ENCODE results near the gene KCNH8. TPM values are rescaled to one million over a fixed set of nuclear protein-coding genes. Genes with fewer than 3 reads are reported as not detected.
"Not testable (repeated sequence)": the region's sequence is repeated elsewhere in the genome, so short reads cannot be mapped to it uniquely, and the experiment has no call there.

Gene KCNH8
- total RNA-seq, 1 experiment from 2014 or later = not detected

DNA sequence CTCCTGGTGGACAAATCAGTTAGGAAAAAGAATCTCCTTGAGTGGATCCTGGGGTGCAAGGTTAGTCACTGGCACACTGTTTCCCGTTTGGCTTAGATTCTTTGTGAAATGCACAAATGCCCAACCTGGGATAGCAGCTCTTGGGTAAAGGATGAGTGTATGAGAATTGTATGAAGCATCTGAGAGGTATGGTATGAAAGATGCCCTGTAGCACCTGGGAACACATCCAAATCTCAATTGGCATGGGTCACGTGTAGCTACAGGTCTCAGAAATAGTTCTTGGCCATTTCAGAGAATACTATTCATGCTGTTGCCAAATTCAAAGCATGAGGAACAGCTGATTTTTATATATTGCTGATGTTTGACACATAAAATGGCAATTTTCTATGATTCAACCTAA lies 84.3 kb downstream of the KCNH8 start:
- Histone ChIP-seq H3K36me3 (ENCODE audit: control insufficient read depth, insufficient read depth, low read length) (no peaks in the 10 kb centered on the region), H3K27ac (ENCODE audit: low read length) (no peak overlapping the region), H3K4me1 (ENCODE audit: control insufficient read depth, insufficient read depth, low read length) (no peaks in the 10 kb centered on the region), H3K9me3 (ENCODE audit: control insufficient read depth, insufficient read depth, low read depth, low read length) (no peaks in the 10 kb centered on the region), H3K4me3 (ENCODE audit: low read depth in 2 of 2, low read length in 2 of 2) (no peak overlapping the region), H3K27me3 (ENCODE audit: control insufficient read depth, insufficient read depth, low read length) (no peaks in the 10 kb centered on the region)
- ChIA-PET POLR2A (no interaction called here), CTCF (no interaction called here)
- no TSS peak for BruUV-seq (replicated peaks)
- intact Hi-C loops (cut with micrococcal nuclease; ENCODE audit: unreplicated experiment) = no loop called here
- no peak for TF ChIP-seq SIN3A (IDR thresholded peaks at IDR 0.05; ENCODE audit: borderline replicate concordance, insufficient read depth, low read depth, low read length)
- no peak for DNase-seq (ENCODE audit: low read depth, low spot score)
- ATAC-seq = no peak
- in situ Hi-C loops (cut with HindIII; ENCODE audit: low pct_unique_long_range_greater_than_20kb, low sequenced_read_pairs) = no loop called here

DNA sequence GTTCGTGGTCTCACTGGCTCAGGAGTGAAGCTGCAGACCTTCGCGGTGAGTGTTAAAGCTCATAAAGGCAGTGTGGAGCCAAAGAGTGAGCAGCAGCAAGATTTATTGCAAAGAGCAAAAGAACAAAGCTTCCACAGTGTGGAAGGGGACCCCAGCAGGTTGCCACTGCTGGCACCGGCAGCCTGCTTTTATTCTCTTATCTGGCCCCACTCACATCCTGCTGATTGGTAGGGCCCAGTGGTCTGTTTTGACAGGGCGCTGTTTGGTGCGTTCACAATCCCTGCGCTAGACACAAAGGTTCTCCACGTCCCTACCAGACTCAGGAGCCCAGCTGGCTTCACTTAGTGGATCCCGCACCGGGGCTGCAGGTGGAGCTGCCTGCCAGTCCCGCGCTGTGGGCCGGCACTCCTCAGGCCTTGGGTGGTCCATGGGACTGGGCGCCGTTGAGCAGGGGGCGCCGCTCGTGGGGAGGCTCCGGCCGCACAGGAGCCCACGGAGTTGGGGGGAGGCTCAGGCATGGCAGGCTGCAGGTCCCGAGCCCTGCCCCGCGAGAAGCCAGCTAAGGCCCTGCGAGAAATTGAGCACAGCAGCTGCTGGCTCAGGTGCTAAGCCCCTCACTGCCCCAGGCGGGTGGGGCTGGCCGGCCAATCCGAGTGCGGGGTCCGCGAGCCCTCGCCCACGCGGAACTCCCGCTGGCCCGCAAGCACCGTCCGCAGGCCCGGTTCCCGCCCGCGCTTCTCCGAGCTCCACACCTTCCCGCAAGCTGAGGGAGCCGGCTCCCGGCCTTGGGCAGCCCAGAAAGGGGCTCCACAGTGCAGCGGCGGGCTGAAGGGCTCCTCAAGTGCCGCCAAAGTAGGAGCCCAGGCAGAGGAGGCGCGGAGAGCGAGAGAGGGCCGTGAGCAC lies 85.8 kb downstream of the KCNH8 start:
- H3K27ac ChIP-seq (ENCODE audit: low read length); BruUV-seq (replicated peaks); H3K9me3 ChIP-seq (ENCODE audit: control insufficient read depth, insufficient read depth, low read depth, low read length); in situ Hi-C loops (cut with HindIII; ENCODE audit: low pct_unique_long_range_greater_than_20kb, low sequenced_read_pairs); H3K4me1 ChIP-seq (ENCODE audit: control insufficient read depth, insufficient read depth, low read length); DNase-seq (ENCODE audit: low read depth, low spot score); H3K36me3 ChIP-seq (ENCODE audit: control insufficient read depth, insufficient read depth, low read length); CTCF ChIA-PET; POLR2A ChIA-PET; H3K4me3 ChIP-seq (ENCODE audit: low read depth in 2 of 2, low read length in 2 of 2); intact Hi-C loops (cut with micrococcal nuclease; ENCODE audit: unreplicated experiment); H3K27me3 ChIP-seq (ENCODE audit: control insufficient read depth, insufficient read depth, low read length); ATAC-seq: not testable (repeated sequence)

DNA sequence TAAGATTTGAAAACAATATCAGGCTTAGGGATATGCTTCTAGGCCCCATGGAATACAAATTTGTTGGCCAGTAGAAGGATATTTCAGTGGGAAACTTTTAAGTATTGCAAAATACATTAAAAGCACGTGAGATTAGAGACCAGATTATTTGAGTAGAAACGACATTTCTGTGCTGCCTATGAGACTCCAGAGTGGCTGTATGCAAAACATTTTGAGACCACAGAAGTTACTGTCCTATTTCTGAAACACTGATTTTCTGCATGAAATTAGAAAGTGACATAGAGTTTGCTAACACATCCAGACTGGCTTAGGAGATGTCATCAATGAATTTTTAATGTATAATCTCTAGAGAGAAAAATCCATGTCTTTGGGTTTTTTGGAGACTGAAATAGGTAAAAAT lies 99.8 kb downstream of the KCNH8 start:
- in situ Hi-C loops (cut with HindIII; ENCODE audit: low pct_unique_long_range_greater_than_20kb, low sequenced_read_pairs) (no loop called here), intact Hi-C loops (cut with micrococcal nuclease; ENCODE audit: unreplicated experiment) (no loop called here)
- POLR2A ChIA-PET = no interaction called here
- CTCF ChIA-PET = no interaction called here
- ATAC-seq = no peak
- no peak for DNase-seq (ENCODE audit: low read depth, low spot score)
- Histone ChIP-seq H3K9me3 (ENCODE audit: control insufficient read depth, insufficient read depth, low read depth, low read length) (no peaks in the 10 kb centered on the region), H3K36me3 (ENCODE audit: control insufficient read depth, insufficient read depth, low read length) (no peaks in the 10 kb centered on the region), H3K4me1 (ENCODE audit: control insufficient read depth, insufficient read depth, low read length) (no peaks in the 10 kb centered on the region), H3K27me3 (ENCODE audit: control insufficient read depth, insufficient read depth, low read length) (no peaks in the 10 kb centered on the region), H3K4me3 (ENCODE audit: low read depth in 2 of 2, low read length in 2 of 2) (no peak overlapping the region), H3K27ac (ENCODE audit: low read length) (no peak overlapping the region)
- TF ChIP-seq SIN3A (IDR thresholded peaks at IDR 0.05; ENCODE audit: borderline replicate concordance, insufficient read depth, low read depth, low read length) (no peak), TCF7L2 (IDR thresholded peaks at IDR 0.05; ENCODE audit: low read depth, low read length) (no peak)
- TF ChIP-seq, protein P1, sequence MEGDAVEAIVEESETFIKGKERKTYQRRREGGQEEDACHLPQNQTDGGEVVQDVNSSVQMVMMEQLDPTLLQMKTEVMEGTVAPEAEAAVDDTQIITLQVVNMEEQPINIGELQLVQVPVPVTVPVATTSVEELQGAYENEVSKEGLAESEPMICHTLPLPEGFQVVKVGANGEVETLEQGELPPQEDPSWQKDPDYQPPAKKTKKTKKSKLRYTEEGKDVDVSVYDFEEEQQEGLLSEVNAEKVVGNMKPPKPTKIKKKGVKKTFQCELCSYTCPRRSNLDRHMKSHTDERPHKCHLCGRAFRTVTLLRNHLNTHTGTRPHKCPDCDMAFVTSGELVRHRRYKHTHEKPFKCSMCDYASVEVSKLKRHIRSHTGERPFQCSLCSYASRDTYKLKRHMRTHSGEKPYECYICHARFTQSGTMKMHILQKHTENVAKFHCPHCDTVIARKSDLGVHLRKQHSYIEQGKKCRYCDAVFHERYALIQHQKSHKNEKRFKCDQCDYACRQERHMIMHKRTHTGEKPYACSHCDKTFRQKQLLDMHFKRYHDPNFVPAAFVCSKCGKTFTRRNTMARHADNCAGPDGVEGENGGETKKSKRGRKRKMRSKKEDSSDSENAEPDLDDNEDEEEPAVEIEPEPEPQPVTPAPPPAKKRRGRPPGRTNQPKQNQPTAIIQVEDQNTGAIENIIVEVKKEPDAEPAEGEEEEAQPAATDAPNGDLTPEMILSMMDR (IDR thresholded peaks at IDR 0.05) = no peak
- TF ChIP-seq, protein P2, sequence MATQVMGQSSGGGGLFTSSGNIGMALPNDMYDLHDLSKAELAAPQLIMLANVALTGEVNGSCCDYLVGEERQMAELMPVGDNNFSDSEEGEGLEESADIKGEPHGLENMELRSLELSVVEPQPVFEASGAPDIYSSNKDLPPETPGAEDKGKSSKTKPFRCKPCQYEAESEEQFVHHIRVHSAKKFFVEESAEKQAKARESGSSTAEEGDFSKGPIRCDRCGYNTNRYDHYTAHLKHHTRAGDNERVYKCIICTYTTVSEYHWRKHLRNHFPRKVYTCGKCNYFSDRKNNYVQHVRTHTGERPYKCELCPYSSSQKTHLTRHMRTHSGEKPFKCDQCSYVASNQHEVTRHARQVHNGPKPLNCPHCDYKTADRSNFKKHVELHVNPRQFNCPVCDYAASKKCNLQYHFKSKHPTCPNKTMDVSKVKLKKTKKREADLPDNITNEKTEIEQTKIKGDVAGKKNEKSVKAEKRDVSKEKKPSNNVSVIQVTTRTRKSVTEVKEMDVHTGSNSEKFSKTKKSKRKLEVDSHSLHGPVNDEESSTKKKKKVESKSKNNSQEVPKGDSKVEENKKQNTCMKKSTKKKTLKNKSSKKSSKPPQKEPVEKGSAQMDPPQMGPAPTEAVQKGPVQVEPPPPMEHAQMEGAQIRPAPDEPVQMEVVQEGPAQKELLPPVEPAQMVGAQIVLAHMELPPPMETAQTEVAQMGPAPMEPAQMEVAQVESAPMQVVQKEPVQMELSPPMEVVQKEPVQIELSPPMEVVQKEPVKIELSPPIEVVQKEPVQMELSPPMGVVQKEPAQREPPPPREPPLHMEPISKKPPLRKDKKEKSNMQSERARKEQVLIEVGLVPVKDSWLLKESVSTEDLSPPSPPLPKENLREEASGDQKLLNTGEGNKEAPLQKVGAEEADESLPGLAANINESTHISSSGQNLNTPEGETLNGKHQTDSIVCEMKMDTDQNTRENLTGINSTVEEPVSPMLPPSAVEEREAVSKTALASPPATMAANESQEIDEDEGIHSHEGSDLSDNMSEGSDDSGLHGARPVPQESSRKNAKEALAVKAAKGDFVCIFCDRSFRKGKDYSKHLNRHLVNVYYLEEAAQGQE (IDR thresholded peaks at IDR 0.05; ENCODE audit: insufficient read depth in 1 of 2, low read depth in 2 of 2, low read length in 1 of 2) = no peak
- BruUV-seq (replicated peaks) = no TSS peak

All from Panc1 (cell line).